H1 (cell line): ENCODE results near the gene PTBP3. TPM values are rescaled to one million over a fixed set of nuclear protein-coding genes. Genes with fewer than 3 reads are reported as not detected.

Experiments
- CTCF ChIA-PET: fragments of 300-600 bp; sonication (Branson Sonifier 250); formaldehyde crosslinking; loops from one replicate; lab custom pipeline; 2021; ENCODE audit not compliant: partially characterized antibody; lab: Charles Lee
- POLR2A ChIA-PET: fragments of 300-600 bp; sonication (Branson Sonifier 250); formaldehyde crosslinking; loops from one replicate; lab custom pipeline; 2021; ENCODE audit warnings: inconsistent platforms; ENCODE audit not compliant: partially characterized antibody; lab: Charles Lee
- DNase-seq, 2 experiments: peaks; one replicate each; pipeline versions ENCODE4 v3.0.0 to v3.0.0-alpha.2; 2010 to 2022; ENCODE audit warnings: low spot score in 2 of 2, low read depth in 1 of 2, mixed read lengths in 1 of 2
- FAIRE-seq: peaks from 2 replicates; lab custom pipeline; 2011; peaks lifted over from hg19 to GRCh38; lab: Jason Lieb, UNC
- H2AFZ ChIP-seq: 2 replicates; pipeline ENCODE4 v1.8.1; 2012; ENCODE audit warnings: low read length, inconsistent platforms
- H2AK5ac ChIP-seq: 2 replicates; pipeline ENCODE4 v1.6.1; 2013; ENCODE audit warnings: low read depth, low read length
- H2BK120ac ChIP-seq: replicated peaks from 2 replicates; pipeline ENCODE3; 2013; ENCODE audit warnings: low read depth, low read length, inconsistent platforms
- H2BK12ac ChIP-seq: 2 replicates; pipeline ENCODE4 v1.6.1; 2013; ENCODE audit warnings: low read depth, low read length
- H2BK15ac ChIP-seq: 2 replicates; pipeline ENCODE4 v1.6.1; 2013; ENCODE audit warnings: low read length
- H2BK20ac ChIP-seq: 2 replicates; pipeline ENCODE4 v1.6.1; 2013; ENCODE audit warnings: low read length
- H2BK5ac ChIP-seq: 2 replicates; pipeline ENCODE4 v1.6.1; 2013; ENCODE audit warnings: low read depth, low read length
- H3K14ac ChIP-seq: 2 replicates; pipeline ENCODE4 v1.6.1; 2013; ENCODE audit warnings: inconsistent platforms; ENCODE audit not compliant: insufficient read length
- H3K18ac ChIP-seq: 2 replicates; pipeline ENCODE4 v1.6.1; 2013; ENCODE audit warnings: low read length; ENCODE audit errors: extremely low read depth
- H3K23ac ChIP-seq: 2 replicates; pipeline ENCODE4 v1.6.1; 2013; ENCODE audit warnings: inconsistent platforms; ENCODE audit not compliant: insufficient read length
- H3K23me2 ChIP-seq: 2 replicates; pipeline ENCODE4 v1.6.1; 2013; ENCODE audit warnings: low read depth, low read length
- H3K27ac ChIP-seq: 2 replicates; pipeline ENCODE4 v1.6.1; 2011; ENCODE audit warnings: low read depth, low read length, inconsistent platforms
- H3K27me3 ChIP-seq, 4 experiments: replicated peaks in 1 of 4; 1 replicate in 1 of 4; 2 replicates in 3 of 4; pipeline versions ENCODE4 v1.6.1 to v1.8.1; 2011 to 2013; ENCODE audit warnings: low read length in 3 of 4, mild to moderate bottlenecking in 3 of 4, inconsistent platforms in 2 of 4, mixed read lengths in 2 of 4, moderate library complexity in 1 of 4; ENCODE audit not compliant: control insufficient read depth in 3 of 4, insufficient read depth in 3 of 4; ENCODE audit errors: extremely low read depth in 1 of 4
- H3K36me3 ChIP-seq, 4 experiments: 2 replicates each; pipeline versions ENCODE4 v1.6.1 to v1.8.1; 2011 to 2013; ENCODE audit warnings: mild to moderate bottlenecking in 4 of 4, low read length in 3 of 4, moderate library complexity in 2 of 4, control low read depth in 1 of 4, inconsistent platforms in 1 of 4; ENCODE audit not compliant: insufficient read depth in 4 of 4, control insufficient read depth in 2 of 4
- H3K4ac ChIP-seq: replicated peaks from 2 replicates; pipeline ENCODE3; 2013; ENCODE audit warnings: low read length, low read depth, mixed read lengths, inconsistent platforms; ENCODE audit not compliant: insufficient read length
- H3K4me1 ChIP-seq, 4 experiments: replicated peaks in 1 of 4; 1 replicate in 1 of 4; 2 replicates in 3 of 4; pipeline versions ENCODE4 v1.6.1 to v1.8.1; 2011 to 2013; ENCODE audit warnings: low read length in 3 of 4, inconsistent platforms in 2 of 4, mixed read lengths in 1 of 4; ENCODE audit not compliant: insufficient read depth in 4 of 4, control insufficient read depth in 3 of 4
- H3K4me2 ChIP-seq, 2 experiments: 2 replicates each; pipeline versions ENCODE4 v1.6.1 to v1.8.1; 2011 to 2013; ENCODE audit warnings: low read depth in 2 of 2, low read length in 2 of 2, control low read depth in 1 of 2, inconsistent platforms in 1 of 2, mild to moderate bottlenecking in 1 of 2; ENCODE audit not compliant: insufficient read depth in 1 of 2
- H3K4me3 ChIP-seq, 4 experiments: fragments of 200-600, 300-600 bp in 1 of 4; sonication (generic), shearing (Covaris generic), sonication (Bioruptor Twin) in 1 of 4; 2 replicates each; pipeline versions ENCODE4 v1.5.1 to v1.8.1; 2011 to 2016; ENCODE audit warnings: low read length in 4 of 4, low read depth in 3 of 4, control low read depth in 2 of 4, inconsistent platforms in 2 of 4, mild to moderate bottlenecking in 2 of 4, mixed read lengths in 1 of 4, moderate library complexity in 1 of 4; ENCODE audit not compliant: insufficient read depth in 2 of 4; ENCODE audit errors: extremely low read depth in 1 of 4
- H3K56ac ChIP-seq: replicated peaks from 2 replicates; pipeline ENCODE3; 2013; ENCODE audit warnings: low read depth, mild to moderate bottlenecking, mixed read lengths, low read length, inconsistent platforms; ENCODE audit not compliant: insufficient read length
- H3K79me1 ChIP-seq: 2 replicates; pipeline ENCODE4 v1.6.1; 2013; ENCODE audit warnings: low read depth, low read length, control low read depth
- H3K79me2 ChIP-seq, 2 experiments: 2 replicates each; pipeline versions ENCODE4 v1.6.1 to v1.8.1; 2012 to 2013; ENCODE audit warnings: low read length in 2 of 2, mild to moderate bottlenecking in 2 of 2, inconsistent platforms in 1 of 2; ENCODE audit not compliant: insufficient read depth in 2 of 2, control insufficient read depth in 1 of 2
- H3K9ac ChIP-seq, 4 experiments: replicated peaks in 1 of 4; 1 replicate in 1 of 4; 2 replicates in 3 of 4; pipeline versions ENCODE4 v1.6.1 to v1.8.1; 2011 to 2013; ENCODE audit warnings: low read depth in 3 of 4, low read length in 3 of 4, control low read depth in 2 of 4, mild to moderate bottlenecking in 2 of 4, moderate library complexity in 2 of 4, inconsistent platforms in 1 of 4; ENCODE audit errors: extremely low read depth in 1 of 4
- H3K9me3 ChIP-seq, 2 experiments: 2 replicates each; pipeline versions ENCODE4 v1.6.1 to v1.8.1; 2012 to 2013; ENCODE audit warnings: mild to moderate bottlenecking in 2 of 2, moderate library complexity in 2 of 2, control low read depth in 1 of 2, inconsistent platforms in 1 of 2, low read depth in 1 of 2, low read length in 1 of 2, mixed read lengths in 1 of 2; ENCODE audit not compliant: insufficient read depth in 2 of 2
- H4K20me1 ChIP-seq, 2 experiments: replicated peaks in 1 of 2; 2 replicates each; pipeline versions ENCODE3 to v1.8.1; 2011 to 2013; ENCODE audit warnings: inconsistent platforms in 2 of 2, low read length in 2 of 2, mild to moderate bottlenecking in 1 of 2; ENCODE audit not compliant: insufficient read depth in 2 of 2, control insufficient read depth in 1 of 2
- H4K5ac ChIP-seq: 2 replicates; pipeline ENCODE4 v1.6.1; 2013; ENCODE audit warnings: low read length, low read depth, mixed read lengths, inconsistent platforms; ENCODE audit not compliant: insufficient read length
- H4K8ac ChIP-seq: 2 replicates; pipeline ENCODE4 v1.8.0; 2013; ENCODE audit warnings: mild to moderate bottlenecking, moderate library complexity, low read length, inconsistent platforms; ENCODE audit not compliant: insufficient read depth; ENCODE audit errors: extremely low read depth
- H4K91ac ChIP-seq: replicated peaks from 2 replicates; pipeline ENCODE3; 2013; ENCODE audit warnings: low read length, mixed read lengths, inconsistent platforms; ENCODE audit not compliant: insufficient read length
- JUN ChIP-seq: IDR thresholded peaks from 2 replicates; pipeline ENCODE4 v1.6.1; 2011; ENCODE audit warnings: low read depth, mild to moderate bottlenecking, improper control_type of control experiment, low read length
- MAFK ChIP-seq: IDR thresholded peaks from 2 replicates; pipeline ENCODE4 v1.6.1; 2012; ENCODE audit warnings: low read depth, mild to moderate bottlenecking, improper control_type of control experiment, low read length
- TCF12 ChIP-seq: IDR thresholded peaks from 2 replicates; pipeline ENCODE4 v1.6.1; 2011; ENCODE audit warnings: low read depth, mild to moderate bottlenecking, low read length
- WGBS, 2 experiments: shearing (Covaris generic) in 1 of 2; methylation state at CpG; one replicate each; pipeline versions ENCODE4 v1.1.6 to v1.1.7; 2013 to 2015; ENCODE audit warnings: low lambda C conversion rate in 2 of 2, mixed read lengths in 2 of 2, inconsistent platforms in 1 of 2, low coverage in 1 of 2, missing lambda C conversion rate in 1 of 2; ENCODE audit not compliant: insufficient replicate concordance in 2 of 2, insufficient coverage in 1 of 2, insufficient read length in 1 of 2; ENCODE audit errors: extremely low coverage in 1 of 2, missing lambda C conversion rate in 1 of 2; 5-methylcytosine and 5-hydroxymethylcytosine counted together
- polyA plus RNA-seq, 7 experiments: library from polyadenylated mRNA; depleted of rRNA in 3 of 7; stranded (reverse) in 5 of 7; unstranded in 2 of 7; fragments of >200 nt in 5 of 7; fragments of 200-250 nt in 2 of 7; gene quantifications; 1 replicate in 5 of 7; 2 replicates in 1 of 7; 4 replicates in 1 of 7; pipeline versions ENCODE4 v1.2.1 to v1.2.3, GENCODE V29; 2011 to 2013; ENCODE audit warnings: missing spikeins in 2 of 7, mixed read lengths in 2 of 7
- total RNA-seq: library from RNA; stranded (reverse); fragmentation: NEBNext Ultra II Directional; extraction: Animal tissue kit (Norgen Biotek cat#: 25700); gene quantifications from 2 replicates; pipeline ENCODE4 v1.2.1, GENCODE V29; 2021

The PTBP3 gene
- total and polyA plus RNA-seq, 2 of the 8 experiments (the other 6 are each of a cell fraction or from before 2014, with no cell fraction given), result 51.0 to 124 TPM

GRCh38 chr9:112322701-112323377 lies 10.6 kb downstream of the PTBP3 start:
- Histone ChIP-seq H4K91ac (no peak overlapping the region), H3K4me3 (no peak overlapping the region), H2BK120ac (no peak overlapping the region), H2AK5ac (no peak overlapping the region), H3K4ac (no peak overlapping the region), H2AFZ (no peak overlapping the region), H3K23ac (no peak overlapping the region), H2BK5ac (no peak overlapping the region), H2BK12ac (no peak overlapping the region), H3K4me1 (peaks cover 0 to 6% (median 0%) of the 10 kb centered on the region in 4 experiments; a peak in 2 of 7 replicates), H3K9ac (no peak overlapping the region), H3K18ac (no peak overlapping the region), H3K23me2 (no peaks in the 10 kb centered on the region), H3K9me3 (0 out of 4 replicates have a peak, but pooled peaks cover 0 to 2% of the 10 kb centered on the region in 2 experiments), H3K4me2 (no peak overlapping the region), H3K79me1 (peaks cover 4% of the 10 kb centered on the region), H3K79me2 (peaks cover 22 to 96% of the 10 kb centered on the region in 2 experiments; a peak in 3 of 4 replicates), H2BK15ac (no peak overlapping the region), H4K5ac (no peak overlapping the region), H3K27ac (no peak overlapping the region), H3K14ac (no peak overlapping the region), H3K27me3 (no peaks in the 10 kb centered on the region), H2BK20ac (no peak overlapping the region), H4K20me1 (peaks cover 5 to 14% of the 10 kb centered on the region in 2 experiments), H3K36me3 (no peaks in the 10 kb centered on the region), H4K8ac (no peak overlapping the region), H3K56ac (no peak overlapping the region)
- ChIA-PET POLR2A (interaction anchor here (0.7 to 1.7 kb wide), 3 partner anchors 10 to 15 kb away, joined by 3 to 4 read pairs (median 3); partner anchors contain the start of gene PTBP3), CTCF (interaction anchor here (0.5 to 1.7 kb wide), 2 partner anchors 208 to 463 kb away, joined by 3 to 4 read pairs; no protein-coding TSS in a partner anchor)
- WGBS, 2 experiments, result 90% methylated on average over 5 of the region's 5 CpGs; no CpG with 5 or more reads in 1 of the 2 experiments
- DNase-seq (no peak), FAIRE-seq (no peak)
- no peak for TF ChIP-seq MAFK
- TF ChIP-seq TCF12, result no peak
- no peak for TF ChIP-seq JUN
